ENCODE measurements around the gene CBX1. TPM values are rescaled to one million over a fixed set of nuclear protein-coding genes. Genes with fewer than 3 reads are reported as not detected.

CBX1 gene
- total RNA-seq, 2 experiments from 2014 or later: 59.7 to 70.4 TPM

GRCh38 chr17:48062273-48062672, 39.0 kb downstream of the CBX1 start:
- TF ChIP-seq, protein P1, sequence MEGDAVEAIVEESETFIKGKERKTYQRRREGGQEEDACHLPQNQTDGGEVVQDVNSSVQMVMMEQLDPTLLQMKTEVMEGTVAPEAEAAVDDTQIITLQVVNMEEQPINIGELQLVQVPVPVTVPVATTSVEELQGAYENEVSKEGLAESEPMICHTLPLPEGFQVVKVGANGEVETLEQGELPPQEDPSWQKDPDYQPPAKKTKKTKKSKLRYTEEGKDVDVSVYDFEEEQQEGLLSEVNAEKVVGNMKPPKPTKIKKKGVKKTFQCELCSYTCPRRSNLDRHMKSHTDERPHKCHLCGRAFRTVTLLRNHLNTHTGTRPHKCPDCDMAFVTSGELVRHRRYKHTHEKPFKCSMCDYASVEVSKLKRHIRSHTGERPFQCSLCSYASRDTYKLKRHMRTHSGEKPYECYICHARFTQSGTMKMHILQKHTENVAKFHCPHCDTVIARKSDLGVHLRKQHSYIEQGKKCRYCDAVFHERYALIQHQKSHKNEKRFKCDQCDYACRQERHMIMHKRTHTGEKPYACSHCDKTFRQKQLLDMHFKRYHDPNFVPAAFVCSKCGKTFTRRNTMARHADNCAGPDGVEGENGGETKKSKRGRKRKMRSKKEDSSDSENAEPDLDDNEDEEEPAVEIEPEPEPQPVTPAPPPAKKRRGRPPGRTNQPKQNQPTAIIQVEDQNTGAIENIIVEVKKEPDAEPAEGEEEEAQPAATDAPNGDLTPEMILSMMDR (conservative IDR thresholded peaks at IDR 0.05; ENCODE audit: low read length): no peak
- TF ChIP-seq EZH2phosphoT487 (IDR thresholded peaks at IDR 0.05; ENCODE audit: borderline replicate concordance, low read depth, low read length): no peak
- Histone ChIP-seq H3K27ac (ENCODE audit: low read depth, low read length, poor library complexity, severe bottlenecking) (no peak overlapping the region), H3K36me3 (ENCODE audit: insufficient read depth, low read length) (peaks cover 95% of the 10 kb centered on the region), H3K9me2 (ENCODE audit: insufficient read depth, low read length) (no peaks in the 10 kb centered on the region), H3K4me1 (ENCODE audit: insufficient read depth, low read length, poor library complexity, severe bottlenecking) (no peaks in the 10 kb centered on the region), H2AFZ (ENCODE audit: low read length) (no peak overlapping the region), H3K4me3 (ENCODE audit: low read depth, low read length, poor library complexity, severe bottlenecking) (no peak overlapping the region), H3K4me2 (ENCODE audit: low read length) (no peak overlapping the region), H4K20me1 (ENCODE audit: insufficient read depth, low read length) (no peaks in the 10 kb centered on the region), H3K79me2 (ENCODE audit: insufficient read depth, low read depth, low read length) (no peaks in the 10 kb centered on the region), H3K9me3 (ENCODE audit: low read length) (no peaks in the 10 kb centered on the region)
- intact Hi-C loops (cut with micrococcal nuclease; ENCODE audit: unreplicated experiment): no loop called here
- ChIA-PET CTCF (ENCODE audit: unreplicated experiment) (no interaction called here), POLR2A (interaction anchor here (1.5 kb wide), 1 partner anchor 14 kb away, joined by 4 read pairs; the partner anchor contains the start of gene NFE2L1)
- no peak for DNase-seq (ENCODE audit: low spot score)
- no TSS peak for BruUV-seq (replicated peaks)

- Histone ChIP-seq H4K20me1 (ENCODE audit: insufficient read depth, low read length) (no peaks in the 10 kb centered on the region), H3K27ac (ENCODE audit: low read depth, low read length, poor library complexity, severe bottlenecking) (no peak overlapping the region), H3K4me1 (ENCODE audit: insufficient read depth, low read length, poor library complexity, severe bottlenecking) (peaks cover 20% of the 10 kb centered on the region), H3K4me3 (ENCODE audit: low read depth, low read length, poor library complexity, severe bottlenecking) (no peak overlapping the region), H3K9me2 (ENCODE audit: insufficient read depth, low read length) (no peaks in the 10 kb centered on the region), H2AFZ (ENCODE audit: low read length) (no peak overlapping the region), H3K79me2 (ENCODE audit: insufficient read depth, low read depth, low read length) (peaks cover 9% of the 10 kb centered on the region; the same call in 1 of the 2 replicates), H3K36me3 (ENCODE audit: insufficient read depth, low read length) (peaks cover 97% of the 10 kb centered on the region), H3K4me2 (ENCODE audit: low read length) (no peak overlapping the region), H3K9me3 (ENCODE audit: low read length) (no peaks in the 10 kb centered on the region)
- BruUV-seq (replicated peaks): no TSS peak
- intact Hi-C loops (cut with micrococcal nuclease; ENCODE audit: unreplicated experiment): no loop called here
- no peak for DNase-seq (ENCODE audit: low spot score)
- CTCF ChIA-PET (ENCODE audit: unreplicated experiment): interaction anchor here (0.6 kb wide), 1 partner anchor 404 kb away, joined by 4 read pairs; no protein-coding TSS in a partner anchor
- POLR2A ChIA-PET: interaction anchor here (0.5 to 0.9 kb wide), 2 partner anchors 8 to 26 kb away, joined by 3 read pairs; no protein-coding TSS in a partner anchor
- TF ChIP-seq, protein P1 (conservative IDR thresholded peaks at IDR 0.05; ENCODE audit: low read length): no peak
- TF ChIP-seq EZH2phosphoT487 (IDR thresholded peaks at IDR 0.05; ENCODE audit: borderline replicate concordance, low read depth, low read length): no peak
These were observed 41.0 kb downstream of the CBX1 start for GRCh38 chr17:48060249-48060648.

GRCh38 chr17:48059125-48059668, 42.1 kb downstream of the CBX1 start:
- peaks cover 91% of the 10 kb centered on the region for H3K36me3 ChIP-seq (ENCODE audit: insufficient read depth, low read length)
- no peak for TF ChIP-seq EZH2phosphoT487 (IDR thresholded peaks at IDR 0.05; ENCODE audit: borderline replicate concordance, low read depth, low read length)
- TF ChIP-seq, protein P1 (conservative IDR thresholded peaks at IDR 0.05; ENCODE audit: low read length): no peak

More at GRCh38 chr17:48059125-48059668, 42.1 kb downstream of the CBX1 start:
- Histone ChIP-seq H2AFZ (ENCODE audit: low read length) (no peak overlapping the region), H3K4me2 (ENCODE audit: low read length) (no peak overlapping the region), H3K79me2 (ENCODE audit: insufficient read depth, low read depth, low read length) (peaks cover 16% of the 10 kb centered on the region; the same call in 1 of the 2 replicates), H3K4me3 (ENCODE audit: low read depth, low read length, poor library complexity, severe bottlenecking) (no peak overlapping the region), H4K20me1 (ENCODE audit: insufficient read depth, low read length) (no peaks in the 10 kb centered on the region), H3K27ac (ENCODE audit: low read depth, low read length, poor library complexity, severe bottlenecking) (no peak overlapping the region), H3K4me1 (ENCODE audit: insufficient read depth, low read length, poor library complexity, severe bottlenecking) (peaks cover 30% of the 10 kb centered on the region), H3K9me2 (ENCODE audit: insufficient read depth, low read length) (no peaks in the 10 kb centered on the region), H3K9me3 (ENCODE audit: low read length) (no peaks in the 10 kb centered on the region)
- intact Hi-C loops (cut with micrococcal nuclease; ENCODE audit: unreplicated experiment): no loop called here
- BruUV-seq (replicated peaks): no TSS peak
- ChIA-PET POLR2A (interaction anchor here (4.5 kb wide), 1 partner anchor 12 kb away, joined by 29 read pairs; the partner anchor contains the start of gene NFE2L1), CTCF (ENCODE audit: unreplicated experiment) (no interaction called here)
- no peak for DNase-seq (ENCODE audit: low spot score)

Data from OCI-LY7 (cell line).